ENCODE data around the gene FOXL2NB.

The FOXL2NB gene

GRCh38 chr3:138942271-138942670, 4.7 kb upstream of the FOXL2NB start:
- H4K20me1 ChIP-seq (ENCODE audit: insufficient read depth, low read length) = no peaks in the 10 kb centered on the region
- no peak overlapping the region for H3K4me2 ChIP-seq (ENCODE audit: low read length)
- H3K9me3 ChIP-seq (ENCODE audit: insufficient read depth, low read length) = no peaks in the 10 kb centered on the region
- no peak overlapping the region for H3K9ac ChIP-seq (ENCODE audit: low read length)
- H3K4me1 ChIP-seq (ENCODE audit: low read length) = no peaks in the 10 kb centered on the region
- H3K27ac ChIP-seq (ENCODE audit: low read length) = no peak overlapping the region
- H3K36me3 ChIP-seq (replicated peaks; ENCODE audit: low read depth, low read length) = no peaks in the 10 kb centered on the region
- H3K79me2 ChIP-seq (ENCODE audit: low read length) = no peaks in the 10 kb centered on the region
- TF ChIP-seq EZH2phosphoT487 (IDR thresholded peaks at IDR 0.05; ENCODE audit: low read depth) (no peak), CTCF (IDR thresholded peaks at IDR 0.05; ENCODE audit: low read depth, low read length) (no peak)
- H3K27me3 ChIP-seq (ENCODE audit: low read depth, low read length) = no peaks in the 10 kb centered on the region
- no peak overlapping the region for H3K4me3 ChIP-seq (ENCODE audit: low read length)
- no peak overlapping the region for H2AFZ ChIP-seq (ENCODE audit: low read depth, low read length)

- Histone ChIP-seq H3K9ac (ENCODE audit: low read length) (no peak overlapping the region), H3K79me2 (ENCODE audit: low read length) (no peaks in the 10 kb centered on the region), H3K4me1 (ENCODE audit: low read length) (no peaks in the 10 kb centered on the region), H3K27ac (ENCODE audit: low read length) (no peak overlapping the region), H3K4me3 (ENCODE audit: low read length) (no peak overlapping the region), H3K4me2 (ENCODE audit: low read length) (no peak overlapping the region), H3K27me3 (ENCODE audit: low read depth, low read length) (no peaks in the 10 kb centered on the region), H2AFZ (ENCODE audit: low read depth, low read length) (no peak overlapping the region), H4K20me1 (ENCODE audit: insufficient read depth, low read length) (no peaks in the 10 kb centered on the region), H3K36me3 (replicated peaks; ENCODE audit: low read depth, low read length) (no peaks in the 10 kb centered on the region), H3K9me3 (ENCODE audit: insufficient read depth, low read length) (no peaks in the 10 kb centered on the region)
- no peak for TF ChIP-seq CTCF (IDR thresholded peaks at IDR 0.05; ENCODE audit: low read depth, low read length)
- no peak for TF ChIP-seq EZH2phosphoT487 (IDR thresholded peaks at IDR 0.05; ENCODE audit: low read depth)
Observed at GRCh38 chr3:138942861-138943623, 4.0 kb upstream of the FOXL2NB start.

GRCh38 chr3:138943724-138944653, 3.0 kb upstream of the FOXL2NB start:
- Histone ChIP-seq H3K27ac (ENCODE audit: low read length) (no peak overlapping the region), H4K20me1 (ENCODE audit: insufficient read depth, low read length) (no peaks in the 10 kb centered on the region), H2AFZ (ENCODE audit: low read depth, low read length) (no peak overlapping the region), H3K4me2 (ENCODE audit: low read length) (no peak overlapping the region), H3K9ac (ENCODE audit: low read length) (no peak overlapping the region), H3K4me3 (ENCODE audit: low read length) (no peak overlapping the region), H3K79me2 (ENCODE audit: low read length) (no peaks in the 10 kb centered on the region), H3K27me3 (ENCODE audit: low read depth, low read length) (no peaks in the 10 kb centered on the region), H3K4me1 (ENCODE audit: low read length) (no peaks in the 10 kb centered on the region), H3K9me3 (ENCODE audit: insufficient read depth, low read length) (no peaks in the 10 kb centered on the region), H3K36me3 (replicated peaks; ENCODE audit: low read depth, low read length) (no peaks in the 10 kb centered on the region)
- TF ChIP-seq EZH2phosphoT487 (IDR thresholded peaks at IDR 0.05; ENCODE audit: low read depth) (no peak), CTCF (IDR thresholded peaks at IDR 0.05; ENCODE audit: low read depth, low read length) (no peak)

GRCh38 chr3:138944654-138944928, 2.4 kb upstream of the FOXL2NB start:
- no peaks in the 10 kb centered on the region for H3K79me2 ChIP-seq (ENCODE audit: low read length)
- no peak for TF ChIP-seq CTCF (IDR thresholded peaks at IDR 0.05; ENCODE audit: low read depth, low read length)
- no peaks in the 10 kb centered on the region for H3K4me1 ChIP-seq (ENCODE audit: low read length)
- H2AFZ ChIP-seq (ENCODE audit: low read depth, low read length) = no peak overlapping the region
- H3K27ac ChIP-seq (ENCODE audit: low read length) = no peak overlapping the region
- H3K4me2 ChIP-seq (ENCODE audit: low read length) = no peak overlapping the region
- no peaks in the 10 kb centered on the region for H3K27me3 ChIP-seq (ENCODE audit: low read depth, low read length)
- no peaks in the 10 kb centered on the region for H3K36me3 ChIP-seq (replicated peaks; ENCODE audit: low read depth, low read length)
- H3K9me3 ChIP-seq (ENCODE audit: insufficient read depth, low read length) = no peaks in the 10 kb centered on the region
- H3K9ac ChIP-seq (ENCODE audit: low read length) = no peak overlapping the region
- no peak overlapping the region for H3K4me3 ChIP-seq (ENCODE audit: low read length)
- H4K20me1 ChIP-seq (ENCODE audit: insufficient read depth, low read length) = no peaks in the 10 kb centered on the region
